Motor neuron (in vitro differentiated cells): Measurements from ENCODE around the gene YES1. TPM values are rescaled to one million over a fixed set of nuclear protein-coding genes. Genes with fewer than 3 reads are reported as not detected.

ENCODE experiments used
- total RNA-seq, 8 experiments: library from RNA; unstranded; fragments of 300-600 nt; gene quantifications; 2 replicates each; pipeline versions ENCODE4 v1.2.3 to v1.2.4, GENCODE V29; 2022

The YES1 gene
- total RNA-seq, 8 experiments from 2014 or later = 22.6 to 89.0 (median 33.9) TPM

Other genes starting within 250 kb of the YES1 start
- gene CETN1, start 231.9 kb downstream of the YES1 start, total RNA-seq = under 1 TPM in 2 of 8 experiments, not detected in 6; 0.08 to 0.28 TPM
- gene CLUL1, start 215.3 kb downstream of the YES1 start, total RNA-seq = 1 to 10 TPM in 5 of 8 experiments, under 1 TPM in 3; 0.18 to 3.7 (median 2.2) TPM
- gene TYMS, start 154.6 kb downstream of the YES1 start, total RNA-seq = 100 to 1,000 TPM in 2 of 8 experiments, 10 to 100 TPM in 4, 1 to 10 TPM in 2; 6.5 to 127 (median 14.7) TPM
- 100 to 1,000 TPM in 2 of 8 experiments, 10 to 100 TPM in 3, 1 to 10 TPM in 3; 4.6 to 135 (median 12.4) TPM for gene ENOSF1, start 99.6 kb downstream of the YES1 start, total RNA-seq
- gene ADCYAP1, start 92.6 kb upstream of the YES1 start, total RNA-seq = 10 to 100 TPM in 1 of 8 experiments, 1 to 10 TPM in 2, under 1 TPM in 4, not detected in 1; 0.09 to 14.5 (median 0.28) TPM